ENCODE data around the gene TMEM250.

The TMEM250 gene

GRCh38 chr9:136081113-136081825 lies 37.4 kb downstream of the TMEM250 start:
- DNase-seq: no peak

GRCh38 chr9:136080716-136081112 lies 38.0 kb downstream of the TMEM250 start:
- no peak for DNase-seq

- no peak for DNase-seq
Observed at GRCh38 chr9:136079916-136080246, 38.8 kb downstream of the TMEM250 start.

- no peak for DNase-seq
Observed at GRCh38 chr9:136079211-136079915, 39.3 kb downstream of the TMEM250 start.

- DNase-seq: no peak
Observed at GRCh38 chr9:136078498-136079011, 40.1 kb downstream of the TMEM250 start.

GRCh38 chr9:136078024-136078423 lies 40.7 kb downstream of the TMEM250 start:
- DNase-seq: no peak

GRCh38 chr9:136077491-136077890 lies 41.2 kb downstream of the TMEM250 start:
- DNase-seq: no peak

GRCh38 chr9:136075881-136076678 lies 42.6 kb downstream of the TMEM250 start:
- DNase-seq: no peak

- no peak for DNase-seq
Observed at GRCh38 chr9:136075134-136075841, 43.4 kb downstream of the TMEM250 start.

GRCh38 chr9:136074706-136075105 lies 44.0 kb downstream of the TMEM250 start:
- no peak for DNase-seq

Data from NCI-H1417 treated with DMSO at 0.1 percent for 48 hours (cell line).